Fibroblast of mammary gland (primary cell): ENCODE results near the gene LEMD1.
"Not testable (repeated sequence)": the region's sequence is repeated elsewhere in the genome, so short reads cannot be mapped to it uniquely, and the experiment has no call there.

Experiments
- DNase-seq: peaks from one replicate; pipeline ENCODE4 v3.0.0-alpha.2; 2010; ENCODE audit warnings: low read depth
- H3K4me3 ChIP-seq: 2 replicates; pipeline ENCODE4 v1.5.1; 2011; ENCODE audit warnings: low read depth, mild to moderate bottlenecking, low read length, moderate library complexity; ENCODE audit not compliant: control insufficient read depth
- TF ChIP-seq, protein P1 (sequence below): conservative IDR thresholded peaks from 2 replicates; pipeline ENCODE4 v1.5.1; 2011; ENCODE audit warnings: low read depth, low read length, inconsistent platforms; ENCODE audit not compliant: control insufficient read depth, insufficient read depth

Gene LEMD1

GRCh38 chr1:205373022-205373797 lies 48.6 kb downstream of the LEMD1 start:
- H3K4me3 ChIP-seq, result no peak overlapping the region
- TF ChIP-seq, protein P1, sequence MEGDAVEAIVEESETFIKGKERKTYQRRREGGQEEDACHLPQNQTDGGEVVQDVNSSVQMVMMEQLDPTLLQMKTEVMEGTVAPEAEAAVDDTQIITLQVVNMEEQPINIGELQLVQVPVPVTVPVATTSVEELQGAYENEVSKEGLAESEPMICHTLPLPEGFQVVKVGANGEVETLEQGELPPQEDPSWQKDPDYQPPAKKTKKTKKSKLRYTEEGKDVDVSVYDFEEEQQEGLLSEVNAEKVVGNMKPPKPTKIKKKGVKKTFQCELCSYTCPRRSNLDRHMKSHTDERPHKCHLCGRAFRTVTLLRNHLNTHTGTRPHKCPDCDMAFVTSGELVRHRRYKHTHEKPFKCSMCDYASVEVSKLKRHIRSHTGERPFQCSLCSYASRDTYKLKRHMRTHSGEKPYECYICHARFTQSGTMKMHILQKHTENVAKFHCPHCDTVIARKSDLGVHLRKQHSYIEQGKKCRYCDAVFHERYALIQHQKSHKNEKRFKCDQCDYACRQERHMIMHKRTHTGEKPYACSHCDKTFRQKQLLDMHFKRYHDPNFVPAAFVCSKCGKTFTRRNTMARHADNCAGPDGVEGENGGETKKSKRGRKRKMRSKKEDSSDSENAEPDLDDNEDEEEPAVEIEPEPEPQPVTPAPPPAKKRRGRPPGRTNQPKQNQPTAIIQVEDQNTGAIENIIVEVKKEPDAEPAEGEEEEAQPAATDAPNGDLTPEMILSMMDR, result no peak
- DNase-seq, result peak; percentile 24

DNA sequence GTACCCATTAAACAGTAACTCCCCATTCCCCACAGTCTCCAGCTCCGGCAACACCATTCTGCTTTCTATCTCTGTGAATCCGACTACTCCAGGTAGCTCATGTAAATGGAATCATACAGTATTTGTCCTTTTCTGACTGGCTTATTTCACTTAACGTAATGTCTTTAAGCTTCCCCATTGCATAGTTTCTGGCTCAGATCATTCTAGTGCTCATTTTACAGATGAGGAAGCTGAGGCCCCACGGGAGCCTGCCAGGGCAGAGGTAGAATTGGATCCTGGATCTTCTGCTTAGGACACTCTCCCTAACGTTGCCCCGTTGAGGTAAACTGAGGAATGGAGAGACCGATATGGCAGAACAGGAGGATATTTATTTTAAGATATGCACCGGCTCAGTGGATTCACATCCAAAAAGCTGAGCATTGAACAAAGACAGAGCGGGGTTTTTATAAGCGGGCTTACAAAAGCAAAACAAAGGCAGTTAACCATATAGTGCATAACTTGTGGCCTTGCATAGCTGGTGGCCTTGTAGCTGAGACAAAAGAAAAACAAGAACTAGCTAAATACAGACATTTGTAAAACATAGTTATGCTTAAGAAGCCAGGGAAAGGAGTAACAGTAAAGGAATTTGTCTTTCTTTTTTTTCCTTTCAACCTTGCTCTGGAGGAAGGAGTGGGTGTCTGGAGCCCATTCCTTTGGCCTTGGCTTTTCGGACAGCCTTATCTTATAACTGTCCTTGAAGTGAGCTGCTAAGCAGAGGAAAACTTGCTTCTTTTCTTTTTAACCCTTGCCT lies 49.8 kb downstream of the LEMD1 start:
- peak; percentile 57 for DNase-seq
- H3K4me3 ChIP-seq, result no peak overlapping the region
- TF ChIP-seq, protein P1, result no peak

DNA sequence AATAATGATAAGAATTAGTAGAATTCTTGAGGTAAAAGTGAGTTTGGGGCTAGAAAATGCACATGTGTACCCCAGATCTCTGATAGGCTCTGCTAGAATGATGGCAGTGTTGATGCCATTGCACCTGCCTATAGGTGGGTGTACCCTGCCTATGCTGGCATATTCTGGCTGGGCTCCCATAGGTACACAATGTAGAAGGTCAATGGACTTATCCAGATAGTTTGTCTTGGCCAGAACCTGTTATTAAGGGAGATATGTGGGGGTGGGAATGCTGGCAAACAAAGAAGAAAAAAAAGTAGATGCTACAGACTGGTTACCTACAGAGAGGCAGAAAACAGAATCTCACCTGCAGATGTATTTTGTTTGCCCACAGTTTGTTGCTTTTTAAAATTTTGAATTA lies 51.1 kb downstream of the LEMD1 start:
- H3K4me3 ChIP-seq, result no peak overlapping the region
- TF ChIP-seq, protein P1, result no peak
- no peak for DNase-seq

DNA sequence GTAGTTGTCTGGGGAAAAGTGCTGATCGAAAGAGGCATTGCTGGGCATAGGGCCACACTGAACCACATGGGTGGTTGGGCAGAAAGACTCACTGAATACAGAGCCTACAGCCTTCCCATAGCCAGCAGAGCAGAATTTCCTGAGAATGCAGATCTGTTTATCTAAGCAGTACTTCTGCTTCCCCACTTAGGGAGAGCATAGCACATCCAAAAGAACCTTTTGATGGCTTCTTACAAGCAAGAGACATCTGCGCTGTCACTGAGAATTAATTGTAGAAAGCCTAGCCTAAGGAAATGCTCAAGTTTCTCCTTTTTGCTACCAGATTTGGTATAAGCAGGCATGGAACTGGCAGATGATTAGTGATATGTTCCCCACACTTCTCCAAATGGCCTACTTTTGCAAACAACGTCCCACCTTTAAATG lies 52.1 kb downstream of the LEMD1 start:
- TF ChIP-seq, protein P1, result no peak
- no peak for DNase-seq
- H3K4me3 ChIP-seq, result no peak overlapping the region

GRCh38 chr1:205368478-205368877 lies 53.4 kb downstream of the LEMD1 start:
- TF ChIP-seq, protein P1, result no peak

DNA sequence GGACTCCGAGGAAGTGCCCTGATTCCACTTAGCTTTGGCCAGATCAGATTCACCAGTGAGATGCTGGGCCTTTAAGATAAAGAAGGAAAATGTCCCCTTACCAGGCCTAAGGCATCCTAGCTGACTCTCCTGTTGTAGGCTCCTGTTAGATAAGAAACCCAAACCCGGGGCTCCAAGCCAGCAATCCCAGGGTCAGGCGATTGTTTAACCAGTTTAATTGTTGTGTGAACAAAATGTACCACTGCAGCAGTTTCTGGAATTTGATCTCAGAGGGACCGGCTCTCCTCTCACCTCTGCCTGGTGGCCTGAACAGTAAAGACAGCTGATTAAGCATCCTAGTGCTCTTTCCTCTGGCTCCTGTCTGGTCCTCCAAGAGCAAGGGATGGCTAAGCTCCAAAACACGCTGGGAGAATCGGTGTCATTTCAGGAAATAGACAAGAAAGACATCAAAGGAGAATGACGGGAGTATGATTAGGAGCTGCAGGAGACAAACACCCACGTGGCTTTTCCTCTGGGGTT lies 55.9 kb downstream of the LEMD1 start:
- H3K4me3 ChIP-seq, result no peak overlapping the region
- TF ChIP-seq, protein P1, result no peak
- DNase-seq, result peak; percentile 31

More at GRCh38 chr1:205368478-205368877, 53.4 kb downstream of the LEMD1 start:
- no peak for DNase-seq
- H3K4me3 ChIP-seq, result no peak overlapping the region

DNA sequence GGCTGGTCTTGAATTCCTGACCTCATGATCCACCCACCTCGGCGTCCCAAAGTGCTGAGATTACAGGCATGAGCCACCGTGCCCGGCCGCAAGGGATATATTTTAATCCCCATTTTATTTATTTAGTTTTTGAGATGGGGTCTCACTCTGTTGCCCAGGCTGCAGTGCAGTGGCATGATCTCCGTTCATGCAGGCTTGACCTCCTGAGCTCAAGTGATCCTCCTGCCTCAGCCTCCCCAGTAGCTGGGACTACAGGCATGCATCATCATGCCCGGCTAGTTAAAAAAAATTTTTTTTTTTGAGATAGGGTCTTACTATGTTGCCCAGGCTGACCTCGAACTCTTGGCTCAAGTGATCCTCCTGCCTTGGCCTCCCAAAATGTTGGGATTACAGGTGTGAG lies 56.8 kb downstream of the LEMD1 start:
- not testable (repeated sequence) for DNase-seq, H3K4me3 ChIP-seq
